Endometrium (tissue), 2 donors: ENCODE data around the gene OR51T1.
"Not testable (repeated sequence)": the region's sequence is repeated elsewhere in the genome, so short reads cannot be mapped to it uniquely, and the experiment has no call there.

Source experiments
- FAIRE-seq: peaks from 2 replicates; lab custom pipeline; 2012; peaks lifted over from hg19 to GRCh38; lab: Jason Lieb, UNC
- donor health status: control.
- donor health status: control.

The OR51T1 gene, protein sequence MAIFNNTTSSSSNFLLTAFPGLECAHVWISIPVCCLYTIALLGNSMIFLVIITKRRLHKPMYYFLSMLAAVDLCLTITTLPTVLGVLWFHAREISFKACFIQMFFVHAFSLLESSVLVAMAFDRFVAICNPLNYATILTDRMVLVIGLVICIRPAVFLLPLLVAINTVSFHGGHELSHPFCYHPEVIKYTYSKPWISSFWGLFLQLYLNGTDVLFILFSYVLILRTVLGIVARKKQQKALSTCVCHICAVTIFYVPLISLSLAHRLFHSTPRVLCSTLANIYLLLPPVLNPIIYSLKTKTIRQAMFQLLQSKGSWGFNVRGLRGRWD

DNA sequence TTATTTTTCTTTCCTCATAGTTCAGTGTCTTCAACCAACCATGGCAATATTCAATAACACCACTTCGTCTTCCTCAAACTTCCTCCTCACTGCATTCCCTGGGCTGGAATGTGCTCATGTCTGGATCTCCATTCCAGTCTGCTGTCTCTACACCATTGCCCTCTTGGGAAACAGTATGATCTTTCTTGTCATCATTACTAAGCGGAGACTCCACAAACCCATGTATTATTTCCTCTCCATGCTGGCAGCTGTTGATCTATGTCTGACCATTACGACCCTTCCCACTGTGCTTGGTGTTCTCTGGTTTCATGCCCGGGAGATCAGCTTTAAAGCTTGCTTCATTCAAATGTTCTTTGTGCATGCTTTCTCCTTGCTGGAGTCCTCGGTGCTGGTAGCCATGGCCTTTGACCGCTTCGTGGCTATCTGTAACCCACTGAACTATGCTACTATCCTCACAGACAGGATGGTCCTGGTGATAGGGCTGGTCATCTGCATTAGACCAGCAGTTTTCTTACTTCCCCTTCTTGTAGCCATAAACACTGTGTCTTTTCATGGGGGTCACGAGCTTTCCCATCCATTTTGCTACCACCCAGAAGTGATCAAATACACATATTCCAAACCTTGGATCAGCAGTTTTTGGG is at the start of gene OR51T1:
TSS of gene OR51T1 (plus strand) at position 41 of the 641 bp plus-strand sequence. CDS start at position 41, 0 bp downstream.
- no peak for FAIRE-seq

DNA sequence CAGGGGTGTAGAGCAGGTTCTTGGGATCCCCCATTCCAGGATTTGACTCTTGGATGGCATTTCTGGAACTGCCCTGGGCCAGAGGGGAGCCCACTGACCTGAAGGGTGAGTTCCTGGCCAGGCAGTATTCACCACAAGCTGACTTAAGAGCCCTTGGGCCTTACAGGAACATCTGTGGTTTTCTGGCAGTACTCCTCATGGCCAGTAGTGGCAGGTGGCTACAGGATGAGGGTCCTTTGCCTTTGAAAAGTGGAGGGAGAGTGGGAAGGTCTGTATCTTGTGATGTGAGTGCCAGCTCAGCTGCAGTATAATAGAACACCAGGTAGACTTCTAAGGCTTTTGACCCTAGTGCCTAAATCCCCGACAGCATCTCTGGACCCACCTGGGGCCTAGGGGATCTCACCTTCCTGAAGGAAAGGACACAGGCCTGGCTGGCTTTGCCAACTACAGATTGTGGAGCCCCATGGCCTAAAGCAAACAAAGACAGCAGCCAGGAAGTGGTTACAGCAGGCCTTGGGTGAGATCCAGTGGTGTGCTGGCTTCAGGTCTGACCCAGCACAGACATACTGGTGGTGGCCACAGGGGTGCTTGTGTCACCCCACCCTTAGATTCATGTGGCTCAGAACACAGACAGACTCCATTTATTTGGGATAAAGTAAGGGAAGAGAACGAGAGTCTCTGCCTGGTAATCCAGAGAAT is 41.7 kb upstream of the OR51T1 start:
- no peak for FAIRE-seq

DNA sequence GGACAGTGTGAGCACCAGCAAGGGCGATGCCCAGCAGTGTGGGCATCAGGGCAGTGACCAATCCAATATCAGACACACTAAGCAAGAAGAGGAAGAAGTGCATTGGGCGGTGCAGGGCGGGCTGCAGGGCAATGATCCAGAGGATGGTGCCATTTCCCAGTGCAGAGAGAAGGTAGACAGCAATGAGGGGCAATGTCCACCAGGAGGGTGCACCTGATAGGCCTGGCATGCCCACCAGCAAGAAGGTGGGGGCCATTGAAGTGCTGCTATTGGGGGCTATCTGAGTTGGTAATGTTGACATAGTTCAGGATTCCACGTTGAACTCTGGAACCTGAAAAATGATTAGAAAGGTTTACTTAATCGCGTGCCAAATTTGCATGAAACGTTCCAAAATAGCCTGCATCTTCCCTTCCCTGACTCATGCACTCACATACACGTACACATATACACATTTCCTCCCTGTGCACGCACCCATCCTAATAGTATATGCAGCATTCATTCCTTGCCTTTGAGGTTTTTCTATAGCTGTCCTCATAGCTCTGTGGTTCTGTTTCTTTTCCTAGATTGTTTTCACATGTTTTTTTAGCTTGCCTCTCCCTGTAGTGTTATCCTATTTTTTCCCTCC is 32.7 kb upstream of the OR51T1 start, which contains the start of gene OR51S1:
TSS of gene OR51S1 (minus strand) at position 301 of the 625 bp plus-strand sequence. CDS start at position 301, 0 bp downstream.
- no peak for FAIRE-seq

DNA sequence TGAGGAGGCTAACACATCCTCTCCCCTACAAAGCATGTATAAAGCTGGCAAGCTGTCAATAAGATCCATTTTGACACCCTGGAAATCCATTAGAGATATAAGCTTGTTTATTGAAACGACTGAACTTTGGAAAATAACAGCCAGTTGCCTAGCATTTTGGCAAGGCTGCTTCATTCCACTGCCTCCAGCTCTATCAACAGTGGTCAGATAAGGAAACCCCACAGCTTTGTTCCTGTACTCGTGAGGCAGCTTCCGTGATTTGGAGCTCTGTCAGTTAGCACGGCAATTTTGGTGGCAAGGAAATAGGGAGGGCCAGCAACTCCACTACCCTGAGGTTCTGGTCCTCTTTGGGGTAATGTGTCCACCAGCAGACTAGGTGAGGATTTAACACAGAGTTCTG is 30.7 kb upstream of the OR51T1 start:
- no peak for FAIRE-seq

DNA sequence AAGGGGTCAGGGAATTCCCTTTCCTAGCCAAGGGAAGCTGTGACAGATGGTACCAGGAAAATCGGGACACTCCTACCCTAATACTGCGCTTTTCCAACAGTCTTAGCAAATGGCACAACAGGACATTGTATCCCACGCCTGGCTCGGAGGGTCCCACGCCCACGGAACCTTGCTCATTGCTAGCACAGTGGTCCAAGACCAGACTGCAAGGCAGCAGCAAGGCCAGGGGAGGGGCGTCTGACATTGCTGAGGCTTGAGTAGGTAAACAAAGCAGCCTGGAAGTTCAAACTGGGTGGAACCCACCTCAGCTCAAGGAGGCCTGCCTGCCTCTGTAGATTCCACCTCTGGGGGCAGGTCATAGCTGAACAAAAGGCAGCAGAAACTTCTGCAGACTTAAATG is 27.4 kb upstream of the OR51T1 start:
- FAIRE-seq, result not testable (repeated sequence)

DNA sequence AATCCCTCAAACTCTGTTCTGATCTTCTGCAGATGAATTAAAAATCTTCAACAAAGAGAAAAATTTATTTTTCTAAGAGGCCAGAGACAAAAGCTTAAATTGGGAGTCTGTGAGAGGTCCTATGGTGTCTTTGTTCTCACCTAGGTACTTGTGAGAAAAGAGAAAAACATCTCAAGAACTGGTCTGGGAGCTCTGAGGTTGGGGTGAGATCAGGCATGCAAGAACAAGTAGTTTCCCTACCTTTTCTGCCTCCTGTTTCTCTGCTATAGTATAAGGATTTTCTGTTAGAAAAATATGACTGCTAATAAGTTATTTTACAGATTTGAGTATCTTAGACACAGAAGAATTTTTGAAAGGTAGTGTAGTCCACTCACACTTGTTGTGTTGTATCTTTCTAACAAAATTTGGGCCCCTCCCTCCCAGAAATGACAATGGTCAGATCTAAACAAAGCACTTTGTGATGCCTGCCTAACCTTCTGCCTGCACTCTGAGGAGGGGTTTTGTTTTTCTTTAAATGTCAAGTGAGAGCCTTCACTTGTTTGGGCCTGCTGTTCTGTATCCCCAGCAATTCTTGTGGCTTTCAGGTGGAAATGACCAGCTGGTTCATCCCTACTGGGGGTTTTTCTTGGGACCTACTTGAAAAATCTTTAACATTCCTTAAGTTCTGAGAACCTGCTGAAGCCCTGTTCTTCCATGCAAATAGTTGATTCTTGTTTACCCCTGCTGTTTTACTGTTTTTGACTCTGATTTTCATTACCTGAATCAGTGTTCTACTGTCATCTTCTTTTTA is 19.1 kb upstream of the OR51T1 start:
- FAIRE-seq, result no peak

DNA sequence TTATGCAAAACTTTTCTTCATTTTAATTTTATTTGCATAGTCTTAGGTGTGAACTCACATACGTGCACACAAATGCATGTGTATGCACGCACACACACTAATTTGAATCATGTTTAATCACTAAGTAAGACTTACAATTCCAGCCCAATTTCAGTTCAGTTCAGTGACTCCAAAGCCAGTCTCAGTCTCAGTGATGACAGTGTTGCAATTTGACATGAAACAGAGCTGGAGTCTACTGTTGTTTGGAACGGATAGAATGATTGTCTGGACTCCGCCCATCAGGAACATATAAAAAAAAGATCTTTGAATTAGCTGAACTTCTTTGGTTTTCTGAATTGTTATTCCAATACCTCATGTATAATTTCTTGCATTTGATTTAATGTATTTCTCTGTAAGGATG is 17.8 kb upstream of the OR51T1 start:
- FAIRE-seq, result no peak

DNA sequence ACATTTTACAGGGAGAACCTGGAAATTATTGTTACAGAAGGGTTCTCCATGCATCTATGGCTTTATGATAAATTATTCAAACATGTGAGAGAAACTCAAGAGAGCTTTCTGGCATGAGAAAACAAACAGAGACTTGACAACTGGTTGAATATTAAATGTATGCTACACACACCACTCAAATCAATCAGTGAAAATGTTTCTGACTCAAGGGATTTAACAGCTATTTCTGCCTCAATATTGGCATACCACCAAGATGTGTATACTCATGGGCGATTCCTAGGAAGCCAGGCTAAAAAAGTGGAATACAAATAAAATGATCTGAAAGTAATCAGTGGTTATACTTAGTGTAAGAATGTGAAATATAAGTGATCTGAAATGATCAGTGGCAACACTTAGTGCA is 15.8 kb upstream of the OR51T1 start:
- no peak for FAIRE-seq

DNA sequence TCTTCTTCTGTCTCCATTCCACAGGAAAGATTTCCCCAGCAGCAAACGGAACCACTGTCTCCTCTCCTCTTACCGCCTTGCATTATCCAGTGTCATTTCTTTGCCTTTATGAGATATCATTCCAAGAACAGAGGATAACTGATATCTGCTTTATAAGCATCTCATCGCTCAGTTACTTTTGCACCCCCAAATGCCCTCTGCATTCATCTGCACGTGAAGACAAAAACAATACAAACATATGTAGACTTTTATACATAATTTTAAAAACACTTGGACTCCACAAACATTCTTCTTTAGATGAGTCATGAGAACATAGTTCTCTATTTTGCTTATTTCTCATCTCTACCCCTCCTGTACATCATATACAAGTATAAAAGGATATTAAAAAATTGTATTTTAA is 512 bp upstream of the OR51T1 start:
- no peak for FAIRE-seq

DNA sequence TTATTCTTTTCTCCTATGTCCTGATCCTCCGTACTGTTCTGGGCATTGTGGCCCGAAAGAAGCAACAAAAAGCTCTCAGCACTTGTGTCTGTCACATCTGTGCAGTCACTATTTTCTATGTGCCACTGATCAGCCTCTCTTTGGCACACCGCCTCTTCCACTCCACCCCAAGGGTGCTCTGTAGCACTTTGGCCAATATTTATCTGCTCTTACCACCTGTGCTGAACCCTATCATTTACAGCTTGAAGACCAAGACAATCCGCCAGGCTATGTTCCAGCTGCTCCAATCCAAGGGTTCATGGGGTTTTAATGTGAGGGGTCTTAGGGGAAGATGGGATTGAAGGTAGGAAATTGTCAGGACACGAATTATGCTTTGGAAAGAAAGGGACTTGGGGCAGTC is 843 bp downstream of the OR51T1 start:
- FAIRE-seq, result no peak

DNA sequence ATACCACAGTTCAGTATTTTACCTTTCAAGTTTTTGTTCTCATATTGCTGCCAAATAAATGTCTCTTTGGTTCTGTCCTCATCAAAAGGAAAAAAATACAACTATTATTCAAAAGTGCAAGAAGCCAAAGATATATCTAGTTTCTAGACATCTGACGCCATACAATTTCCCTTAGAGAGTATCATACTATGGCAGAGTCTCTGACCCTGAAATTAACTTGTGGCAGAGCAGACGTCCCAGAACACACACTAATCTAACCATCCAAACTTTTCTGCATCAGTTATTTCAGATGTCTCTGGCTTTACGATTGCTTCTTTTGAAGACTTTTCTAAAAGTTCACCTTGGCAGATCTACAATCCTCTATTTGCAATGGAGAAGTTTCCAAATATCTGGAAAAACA is 2.7 kb downstream of the OR51T1 start:
- no peak for FAIRE-seq

DNA sequence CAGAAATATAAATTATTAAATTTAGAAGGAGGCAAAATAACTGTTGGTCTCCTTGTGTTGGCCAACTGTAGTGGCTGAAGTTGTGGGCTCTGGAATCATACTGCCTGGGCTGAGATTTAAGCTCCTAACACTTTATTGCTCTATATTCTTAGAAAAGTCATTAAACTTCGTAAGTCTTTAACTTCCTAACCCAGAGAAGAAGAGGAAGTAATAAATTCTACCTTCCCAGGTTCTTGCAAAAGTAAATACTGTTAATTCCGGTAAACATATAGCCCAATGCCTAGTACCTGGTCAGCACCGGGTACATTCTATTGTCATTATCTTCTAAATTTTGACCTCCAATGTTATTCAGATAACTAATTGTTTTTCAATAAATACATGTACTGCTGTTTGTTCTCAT is 4.5 kb downstream of the OR51T1 start:
- FAIRE-seq, result no peak

DNA sequence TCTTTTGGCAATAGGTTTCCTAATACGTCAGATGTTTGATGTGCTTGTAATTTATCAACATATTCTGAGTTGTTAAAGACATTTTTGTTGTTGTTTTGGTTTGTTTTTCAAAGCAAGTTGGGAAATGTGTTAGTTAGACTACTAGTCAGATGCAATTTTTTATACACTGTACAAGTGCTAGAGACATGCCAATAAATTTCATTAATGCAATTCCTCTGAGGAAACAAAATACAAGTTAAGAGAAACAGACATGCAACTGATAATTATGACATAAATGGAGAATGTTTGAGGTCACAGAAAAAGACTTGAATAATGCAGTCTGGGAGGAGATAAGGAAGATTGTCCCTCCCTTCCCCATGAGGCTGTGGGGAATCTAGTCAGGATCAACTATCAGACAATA is 5.9 kb downstream of the OR51T1 start:
- no peak for FAIRE-seq

DNA sequence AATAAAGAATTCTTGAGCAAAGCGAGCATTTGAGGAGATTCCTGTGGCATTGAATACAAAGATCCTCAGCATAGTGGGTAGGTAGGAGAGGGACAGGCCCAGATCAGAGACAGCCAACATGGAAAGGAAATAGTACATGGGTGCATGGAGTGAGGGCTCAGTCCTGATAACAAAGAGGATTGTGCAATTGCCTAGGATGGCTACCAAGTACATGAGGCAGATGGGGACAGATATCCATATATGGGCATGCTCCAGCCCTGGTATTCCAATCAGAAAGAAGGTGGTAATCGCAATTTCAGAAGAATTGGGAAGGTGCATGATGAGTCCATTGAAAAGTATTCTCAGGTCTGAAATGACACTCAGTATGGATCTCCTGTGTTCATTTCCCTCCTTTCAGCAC is 8.6 kb downstream of the OR51T1 start:
- no peak for FAIRE-seq

DNA sequence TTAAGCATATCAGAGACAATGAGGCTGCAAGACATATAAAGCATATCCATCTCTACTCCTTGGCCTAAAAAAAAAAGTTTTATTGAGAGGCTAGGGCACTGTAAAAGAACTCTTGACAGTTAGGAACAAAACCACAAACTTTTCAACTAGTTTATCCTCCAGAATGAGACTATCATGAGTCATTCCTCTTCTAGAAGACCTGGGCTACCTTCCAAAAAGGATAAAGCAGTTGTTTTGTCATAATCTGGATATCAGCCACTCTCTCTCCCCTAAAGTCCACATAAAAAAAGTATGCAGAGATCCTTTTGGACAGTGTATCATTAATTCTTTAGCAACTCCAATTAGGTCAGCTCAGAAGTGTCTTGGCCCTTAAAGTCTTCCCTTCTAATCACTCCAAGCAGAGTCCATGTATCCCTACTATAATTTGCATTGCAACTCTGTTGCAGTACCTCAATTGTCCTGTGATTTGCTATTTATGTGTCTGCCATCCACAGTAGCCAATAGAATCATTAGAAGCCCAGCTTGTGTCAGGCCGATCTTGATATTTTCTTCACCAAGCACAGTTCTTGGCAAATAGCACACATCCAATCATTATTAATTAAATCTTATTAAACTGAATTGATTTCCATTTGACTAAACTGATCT is 10.4 kb downstream of the OR51T1 start:
- FAIRE-seq, result no peak

DNA sequence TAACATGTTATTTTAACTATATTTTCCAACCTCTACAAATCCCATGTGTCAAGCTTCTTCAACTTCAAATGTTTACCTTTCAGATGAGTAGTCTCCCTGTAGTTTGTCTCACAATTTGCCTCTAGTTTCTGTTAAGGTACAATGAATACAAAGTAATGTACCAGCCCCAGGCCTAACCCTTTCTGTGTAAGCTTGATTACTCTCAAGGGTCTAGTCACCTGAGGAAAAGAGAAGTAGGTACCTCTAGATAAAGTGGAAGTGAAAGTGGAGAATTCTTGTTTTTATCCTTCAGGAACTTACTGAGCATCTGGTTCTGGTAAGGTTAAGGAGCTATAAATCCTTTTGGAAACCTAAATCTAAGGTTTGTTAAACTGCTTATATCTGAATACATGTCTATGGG is 21.8 kb downstream of the OR51T1 start, which contains the start of gene OR51A7:
TSS of gene OR51A7 (plus strand) at position 300 of the 400 bp plus-strand sequence. CDS start 3,587 bp downstream, outside the sequence.
- no peak for FAIRE-seq

DNA sequence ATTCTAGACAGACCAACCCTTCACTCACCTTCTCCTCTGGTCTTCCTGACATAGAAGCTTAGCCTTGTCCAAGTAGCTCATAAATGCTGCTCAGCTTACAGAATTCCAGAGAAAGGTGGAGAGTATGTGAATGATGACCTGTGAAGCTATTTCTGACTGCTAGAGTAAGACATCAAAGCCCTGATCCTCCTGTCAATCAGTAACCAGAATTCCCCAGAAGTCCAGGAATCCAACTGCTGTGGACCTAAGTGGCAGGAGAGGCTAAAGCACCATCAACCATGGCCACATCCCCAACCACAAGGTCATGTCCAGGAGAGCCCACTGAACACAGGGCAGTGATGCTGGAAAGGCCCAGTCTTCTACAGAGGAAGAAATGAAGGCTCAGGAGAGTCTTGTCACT is 34.9 kb downstream of the OR51T1 start:
- FAIRE-seq, result no peak

DNA sequence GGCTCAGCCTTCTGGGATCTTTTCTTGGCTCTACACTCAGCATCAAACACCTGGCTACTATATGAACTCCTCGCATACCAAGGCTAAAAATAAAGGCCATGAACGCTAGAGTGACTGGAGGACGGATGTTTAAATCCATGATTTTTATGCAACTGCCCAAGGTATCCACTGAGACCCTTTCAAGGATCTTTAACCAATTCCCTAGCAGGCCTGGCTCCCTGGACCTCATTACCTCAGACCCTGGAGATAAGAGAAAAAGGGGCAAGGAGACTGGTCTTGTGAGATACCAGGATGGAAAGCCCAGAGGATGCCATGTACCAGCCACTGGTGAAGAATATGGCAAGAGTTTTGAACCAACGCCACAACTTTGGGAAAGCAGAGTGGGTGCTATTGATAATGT is 37.5 kb downstream of the OR51T1 start, which contains the start of gene OR51G2:
TSS of gene OR51G2 (minus strand) at position 101 of the 400 bp plus-strand sequence. CDS start 3,687 bp downstream, outside the sequence.
- no peak for FAIRE-seq

DNA sequence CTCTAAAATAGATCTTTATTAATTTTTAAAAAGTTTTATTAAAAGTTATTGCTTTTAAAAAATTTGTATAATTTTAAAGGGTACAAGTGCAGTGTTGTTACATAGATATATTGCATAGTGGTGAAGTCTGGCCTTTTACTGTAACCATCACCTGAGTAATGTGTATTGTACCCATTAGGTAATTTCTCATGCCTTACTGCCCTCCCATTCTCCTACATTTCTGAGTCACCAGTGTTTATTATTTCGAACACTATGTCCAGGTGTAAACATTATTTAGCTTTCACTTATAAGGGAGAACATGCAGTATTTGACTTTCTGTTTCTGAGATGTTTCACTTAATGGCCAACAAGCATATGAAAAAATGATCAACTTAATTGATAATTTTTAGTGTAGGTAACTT is 40.1 kb downstream of the OR51T1 start:
- no peak for FAIRE-seq

DNA sequence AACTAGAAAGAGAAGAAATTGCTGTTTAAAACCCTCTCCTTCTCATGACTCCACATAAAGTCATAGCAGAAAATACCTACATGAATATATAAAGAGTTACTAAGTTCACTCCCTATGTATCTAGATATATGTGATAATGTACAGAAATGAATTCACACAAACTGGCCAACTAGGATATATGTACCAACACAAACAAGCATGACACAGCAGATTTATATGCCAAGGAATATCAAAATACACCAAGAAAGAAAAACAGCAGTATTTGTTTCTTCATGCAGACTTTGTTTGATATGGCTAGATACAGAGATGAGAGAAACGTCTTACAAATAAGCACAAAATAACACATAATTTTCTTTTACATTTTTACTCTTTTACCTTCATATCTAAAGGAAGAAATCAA is 40.6 kb downstream of the OR51T1 start:
- FAIRE-seq, result no peak

DNA sequence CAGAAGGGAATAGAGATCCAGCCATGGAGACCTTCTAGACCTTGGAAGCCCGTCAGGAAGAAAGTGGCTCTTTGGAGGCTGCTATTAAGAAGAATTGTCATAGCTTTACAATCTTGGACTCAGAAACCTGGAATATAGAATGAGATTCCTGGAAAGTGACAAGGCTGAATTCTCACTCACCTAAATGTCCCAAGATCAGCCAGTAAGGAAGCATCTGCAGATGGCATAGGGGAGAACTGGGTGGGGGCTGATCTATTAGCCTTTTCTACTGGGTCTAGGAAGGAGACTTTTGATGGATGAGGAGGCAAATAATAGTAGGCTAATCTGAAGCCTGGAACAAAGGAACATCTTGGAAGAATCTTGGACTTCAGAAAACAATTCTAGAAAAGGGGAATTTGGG is 42.5 kb downstream of the OR51T1 start, which contains the start of gene OR51G1:
TSS of gene OR51G1 (minus strand) at position 101 of the 400 bp plus-strand sequence. CDS start at position 101, 0 bp downstream.
- FAIRE-seq, result no peak
